HG03175 (cell line): Measurements from ENCODE around the gene NMBR.
"Not testable (repeated sequence)": the region's sequence is repeated elsewhere in the genome, so short reads cannot be mapped to it uniquely, and the experiment has no call there.

ENCODE experiments used
- ATAC-seq: cut with Tn5 transposase; IDR thresholded peaks from one replicate; pipeline ENCODE4 v1.9.1; 2021; ENCODE audit warnings: mild to moderate bottlenecking, moderate library complexity; ENCODE audit not compliant: unreplicated experiment

The NMBR gene

DNA sequence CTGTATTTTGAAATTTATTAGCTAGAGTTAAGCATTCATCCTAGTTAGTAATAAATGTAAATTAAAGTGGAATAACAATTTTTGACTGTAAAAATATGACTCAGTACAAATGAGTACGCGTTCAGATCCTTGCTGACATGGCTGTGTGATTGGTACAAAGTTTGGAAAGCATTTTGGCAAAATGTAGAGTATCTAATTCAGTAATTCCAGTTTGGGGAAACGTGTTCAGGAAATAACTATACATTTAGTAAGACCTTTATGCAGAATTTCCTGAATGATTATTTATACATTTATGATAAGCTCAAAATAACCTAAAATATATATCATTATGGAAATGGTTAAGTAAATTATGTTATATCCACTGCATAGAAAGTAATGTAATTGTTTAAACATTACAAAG is 8.2 kb upstream of the NMBR start:
- no peak for ATAC-seq

DNA sequence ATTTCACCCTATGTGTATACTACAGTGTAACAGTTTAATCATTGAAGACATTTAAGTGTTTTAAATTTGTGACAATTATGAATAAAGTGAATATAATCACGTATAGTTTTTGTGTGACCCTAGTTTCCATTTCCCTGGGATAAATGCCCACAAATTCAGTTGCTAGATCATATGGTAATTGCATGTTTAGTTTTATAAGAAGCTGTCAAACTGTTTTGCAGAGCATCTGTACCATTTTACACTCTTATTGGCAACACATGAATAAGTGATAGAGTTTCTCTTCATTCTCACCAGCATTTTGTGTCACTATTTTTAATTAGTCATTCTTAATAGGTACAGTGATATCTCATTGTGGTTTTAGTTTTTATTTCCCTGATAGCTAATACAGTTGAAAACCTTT is 7.4 kb upstream of the NMBR start:
- no peak for ATAC-seq

DNA sequence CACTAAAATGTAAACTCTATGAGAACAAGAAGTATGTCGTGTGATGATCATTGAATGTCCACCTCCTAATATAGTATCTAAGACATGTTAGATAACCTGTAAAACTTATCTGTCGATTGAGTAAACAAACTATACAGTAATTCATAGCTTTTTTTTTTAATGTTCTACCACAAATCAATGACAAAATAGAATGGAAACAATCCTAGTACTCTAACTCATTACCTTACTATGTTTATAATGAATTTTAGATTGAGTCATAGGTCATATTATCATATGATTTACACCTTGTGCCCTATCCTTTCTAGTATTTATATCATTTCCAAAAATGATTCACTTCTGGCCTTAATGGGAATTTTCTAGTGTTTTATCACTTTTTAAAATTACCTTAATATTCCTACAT is 6.3 kb upstream of the NMBR start:
- ATAC-seq, result no peak

DNA sequence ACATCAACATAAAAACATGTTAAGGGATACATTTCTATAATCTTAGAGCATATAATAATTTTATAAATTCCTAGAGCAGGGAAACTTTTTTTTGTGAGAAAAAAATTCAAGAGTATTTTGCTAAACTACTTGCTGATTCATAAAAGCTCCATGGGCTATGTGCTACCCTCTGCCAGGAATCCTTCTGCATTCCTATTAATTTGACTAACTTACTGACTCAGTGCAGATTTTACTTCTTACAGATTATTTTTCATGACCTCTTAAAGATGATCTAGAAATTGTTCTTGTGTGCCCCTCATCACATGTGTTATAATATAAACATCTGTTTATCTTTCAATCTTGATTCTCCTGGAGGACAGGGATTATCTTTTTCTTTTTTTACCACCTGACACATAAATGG is 5.8 kb upstream of the NMBR start:
- ATAC-seq, result no peak

DNA sequence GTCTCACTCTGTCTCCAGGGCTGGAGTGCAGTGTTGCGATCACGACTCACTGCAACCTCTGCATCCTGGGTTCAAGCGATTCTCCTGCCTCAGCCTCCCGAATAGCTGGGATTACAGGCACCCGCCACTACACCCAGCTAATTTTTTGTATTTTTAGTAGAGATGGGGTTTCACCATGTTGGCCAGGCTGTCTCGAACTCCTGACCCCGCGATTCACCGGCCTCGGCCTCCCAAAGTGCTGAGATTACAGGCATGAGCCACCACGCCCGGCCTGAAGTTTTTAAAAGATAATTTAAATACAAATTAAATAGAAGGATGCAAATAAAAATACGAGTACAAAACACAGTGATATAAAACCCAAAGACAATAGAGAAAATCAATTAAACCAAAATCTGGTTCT is 5.4 kb downstream of the NMBR start:
- not testable (repeated sequence) for ATAC-seq

DNA sequence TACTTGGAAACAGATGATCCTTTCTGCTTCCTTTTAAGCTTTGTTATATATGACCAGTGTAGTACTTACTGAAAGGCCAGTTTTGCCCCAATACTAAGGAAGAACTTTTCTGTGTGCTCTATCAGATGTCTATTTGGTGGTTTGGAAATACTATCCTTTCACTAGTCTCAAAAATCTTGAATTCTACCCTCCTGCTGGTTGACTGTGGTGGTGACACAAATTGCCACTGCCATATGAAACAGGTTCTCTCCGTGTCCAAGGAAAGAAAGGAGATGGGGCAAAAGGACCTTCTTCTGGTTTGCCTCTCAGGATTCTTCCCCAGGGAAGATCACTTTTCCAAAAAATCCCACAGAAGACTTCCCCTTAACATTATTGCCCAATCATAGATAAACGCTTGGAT is 8.0 kb downstream of the NMBR start:
- no peak for ATAC-seq

DNA sequence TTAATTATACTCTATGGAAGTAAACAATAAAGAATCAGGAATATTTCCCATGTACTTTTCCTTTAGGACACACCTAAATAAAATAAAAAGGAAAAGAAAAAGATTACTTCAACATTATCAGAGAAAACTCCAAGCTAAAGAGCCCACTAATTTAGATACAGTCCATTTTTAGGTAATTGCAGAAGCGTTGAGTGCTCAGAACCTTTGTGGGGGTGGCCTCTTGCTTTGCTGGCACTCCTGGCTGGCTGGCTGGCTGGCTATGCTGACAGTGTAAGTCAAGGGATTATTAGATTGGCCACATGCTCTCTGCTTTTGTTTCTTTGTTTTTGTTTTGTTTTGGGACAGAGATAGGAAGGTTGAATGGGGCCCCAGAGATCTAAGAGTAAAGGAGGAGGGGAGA is 14.3 kb downstream of the NMBR start, which contains the start of gene GJE1:
TSS of gene GJE1 (plus strand) at position 301 of the 400 bp plus-strand sequence. CDS start 234 bp downstream, outside the sequence.
- ATAC-seq, result no peak

DNA sequence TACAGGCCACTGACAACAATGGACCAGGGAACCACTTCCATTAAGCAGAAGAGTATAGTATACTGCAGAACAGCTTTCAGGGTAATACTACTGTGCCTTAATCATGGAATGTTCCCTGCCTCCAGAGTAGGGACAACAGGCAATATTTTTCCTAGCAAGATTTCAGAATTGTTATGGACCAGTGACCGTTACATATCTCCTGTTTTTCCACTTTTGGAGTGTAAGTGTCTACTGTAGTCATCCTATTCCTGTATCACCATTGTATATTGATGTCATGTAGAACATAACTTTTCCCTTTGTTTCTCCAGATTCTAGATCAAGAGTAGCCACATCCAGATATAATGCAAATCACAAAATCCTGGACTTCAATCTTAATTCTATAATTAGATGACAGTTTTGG is 16.1 kb downstream of the NMBR start:
- no peak for ATAC-seq

DNA sequence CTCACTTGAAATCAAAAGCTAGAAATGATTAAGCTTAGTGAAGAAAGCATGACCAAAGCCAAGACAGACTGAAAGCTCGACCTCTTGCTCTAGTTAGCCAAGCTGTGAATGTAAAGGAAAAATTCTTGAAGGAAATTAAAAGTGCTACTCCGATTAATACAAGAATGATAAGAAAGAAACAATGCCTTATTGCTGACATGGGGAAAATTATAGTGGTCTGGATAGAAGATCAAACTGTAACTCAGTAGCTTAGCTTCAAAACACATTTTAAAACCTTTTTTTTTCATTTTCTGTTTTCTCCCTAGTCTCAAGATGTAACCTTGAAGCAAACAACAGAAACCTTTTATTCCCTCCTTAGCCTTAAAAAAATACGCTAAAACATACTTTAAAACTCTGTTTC is 25.6 kb downstream of the NMBR start:
- no peak for ATAC-seq

DNA sequence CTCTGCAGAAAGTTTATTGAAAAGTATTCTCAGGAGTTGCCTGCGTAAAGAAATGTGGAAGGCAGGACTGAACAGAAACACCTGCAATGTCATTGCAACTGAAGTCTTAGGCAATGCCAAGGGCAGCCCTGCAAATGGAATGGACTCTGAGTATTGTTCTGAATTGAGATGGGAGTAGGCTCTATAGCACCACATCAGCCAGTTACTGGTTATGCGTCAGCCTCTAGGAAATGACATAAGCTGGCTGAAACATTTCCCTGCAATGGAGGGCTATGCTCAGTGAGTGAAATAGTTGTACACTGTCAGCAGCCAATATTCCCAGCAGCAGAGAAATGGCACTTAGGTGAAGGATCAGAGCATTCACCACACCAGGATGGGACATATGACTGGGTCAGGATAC is 28.0 kb downstream of the NMBR start:
- no peak for ATAC-seq

DNA sequence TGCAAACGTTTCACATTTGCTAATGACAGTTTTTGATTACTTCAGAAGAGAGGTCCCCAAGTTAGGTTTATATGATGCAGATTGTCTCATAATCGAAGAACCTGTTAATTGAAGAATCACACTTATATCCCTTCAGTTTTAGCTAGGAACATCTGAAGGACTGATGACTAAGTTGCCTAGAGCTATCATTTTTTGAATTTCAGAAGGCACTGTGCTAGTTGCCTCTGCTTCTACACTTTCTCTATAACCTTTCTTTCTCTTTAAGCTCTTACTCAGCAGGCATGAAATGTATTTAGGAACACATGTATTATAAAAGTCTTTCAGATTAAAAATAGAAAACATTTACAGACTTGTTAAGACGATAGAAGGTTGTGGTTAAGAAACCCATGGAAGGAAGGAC is 28.6 kb downstream of the NMBR start:
- no peak for ATAC-seq

DNA sequence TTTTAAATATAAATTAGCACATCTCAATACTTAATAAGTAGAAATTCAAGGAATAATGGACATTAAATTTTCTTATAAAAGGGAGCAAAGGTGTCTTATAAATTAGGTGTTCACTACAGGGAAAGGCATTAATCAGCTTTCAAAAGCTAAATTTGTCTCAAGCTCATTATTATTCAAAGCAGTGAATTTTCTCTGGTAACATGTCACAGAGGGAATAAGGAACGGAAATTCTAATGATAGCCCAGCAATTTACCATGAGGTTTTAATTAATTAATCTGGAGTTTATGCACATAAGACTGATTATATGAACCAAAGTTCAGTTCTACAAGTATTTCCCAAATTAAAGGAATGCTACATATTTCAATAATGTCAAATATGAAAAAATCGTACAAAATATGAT is 29.6 kb downstream of the NMBR start:
- ATAC-seq, result no peak

DNA sequence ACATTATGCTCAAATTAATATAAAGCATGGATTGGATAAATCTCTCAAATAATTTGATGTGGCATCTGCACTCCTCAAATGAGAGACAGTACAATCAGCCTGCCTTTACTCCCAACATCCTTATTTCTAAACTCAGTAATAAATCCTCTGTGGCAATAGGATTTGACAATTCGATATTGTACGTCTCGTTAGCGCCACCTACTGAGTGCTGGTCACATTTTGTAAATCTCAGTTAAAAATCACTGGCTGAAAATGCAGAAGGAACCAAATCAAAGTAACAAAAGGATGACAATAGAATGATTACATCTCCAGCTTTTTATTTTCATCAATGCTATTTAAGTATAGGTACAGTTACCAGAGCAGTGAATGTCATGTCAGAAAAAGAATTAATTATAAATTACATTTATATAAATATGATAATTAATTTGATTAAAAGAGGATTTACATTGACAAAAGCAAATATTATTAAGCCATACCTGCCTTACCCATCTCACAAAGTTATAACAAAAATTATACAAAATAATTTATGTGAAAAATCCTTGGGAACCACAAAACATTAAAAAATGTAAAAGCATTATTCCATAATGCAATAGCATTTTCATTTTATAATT is 34.4 kb downstream of the NMBR start:
- ATAC-seq, result peak; percentile 69

DNA sequence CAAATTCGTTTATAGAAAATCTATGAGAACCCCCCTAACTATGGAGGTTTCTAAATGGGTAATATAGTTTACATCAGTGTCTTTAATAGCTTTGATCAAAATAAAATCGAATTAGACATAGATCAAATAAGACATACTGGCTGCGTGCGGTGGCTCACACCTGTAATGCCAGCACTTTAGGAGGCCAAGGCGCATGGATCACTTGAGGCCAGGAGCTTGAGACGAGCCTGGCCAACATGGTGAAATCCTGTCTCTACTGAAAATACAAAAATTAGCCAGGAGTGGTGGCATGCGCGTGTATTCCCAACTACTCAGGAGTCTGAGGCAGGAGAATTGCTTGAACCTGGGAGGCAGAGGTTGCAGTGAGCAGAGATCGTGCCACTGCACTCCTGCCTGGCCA is 36.1 kb downstream of the NMBR start:
- not testable (repeated sequence) for ATAC-seq

DNA sequence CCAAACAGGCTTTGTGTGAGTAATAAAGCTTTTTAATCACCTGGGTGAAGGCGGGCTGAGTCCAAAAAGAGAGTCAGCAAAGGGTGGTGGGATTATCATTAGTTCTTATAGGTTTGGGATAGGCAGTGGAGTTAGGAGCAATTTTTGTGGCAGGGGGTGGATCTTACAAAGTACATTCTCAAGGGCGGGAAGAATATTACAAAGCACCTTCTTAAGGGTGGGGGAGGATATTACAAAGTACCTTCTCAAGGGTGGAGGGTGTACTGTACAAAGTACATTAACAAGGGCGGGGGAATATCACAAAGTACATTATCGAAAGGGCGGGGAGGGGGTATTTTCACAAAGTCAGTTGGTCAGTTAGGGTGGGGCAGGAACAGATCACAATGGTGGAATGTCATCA is 42.1 kb downstream of the NMBR start:
- not testable (repeated sequence) for ATAC-seq

DNA sequence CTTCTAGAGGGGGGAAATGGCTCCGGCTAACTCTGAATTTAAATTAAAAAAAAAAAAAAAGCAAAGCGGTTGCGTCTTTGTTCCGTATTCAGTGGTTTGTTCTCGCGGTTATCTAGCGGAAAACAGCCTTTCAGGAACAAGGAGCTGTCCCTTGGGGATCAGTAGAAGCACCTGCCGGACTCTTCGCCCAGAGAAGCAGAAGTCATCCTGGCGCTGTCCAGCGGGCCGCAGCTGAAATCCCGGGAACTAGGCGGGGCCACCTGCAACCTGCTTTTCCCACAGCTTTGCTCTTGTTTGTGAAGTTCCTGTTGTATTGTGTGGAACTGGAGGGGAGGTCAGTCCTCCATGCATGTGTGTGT is 58.1 kb downstream of the NMBR start:
- no peak for ATAC-seq

DNA sequence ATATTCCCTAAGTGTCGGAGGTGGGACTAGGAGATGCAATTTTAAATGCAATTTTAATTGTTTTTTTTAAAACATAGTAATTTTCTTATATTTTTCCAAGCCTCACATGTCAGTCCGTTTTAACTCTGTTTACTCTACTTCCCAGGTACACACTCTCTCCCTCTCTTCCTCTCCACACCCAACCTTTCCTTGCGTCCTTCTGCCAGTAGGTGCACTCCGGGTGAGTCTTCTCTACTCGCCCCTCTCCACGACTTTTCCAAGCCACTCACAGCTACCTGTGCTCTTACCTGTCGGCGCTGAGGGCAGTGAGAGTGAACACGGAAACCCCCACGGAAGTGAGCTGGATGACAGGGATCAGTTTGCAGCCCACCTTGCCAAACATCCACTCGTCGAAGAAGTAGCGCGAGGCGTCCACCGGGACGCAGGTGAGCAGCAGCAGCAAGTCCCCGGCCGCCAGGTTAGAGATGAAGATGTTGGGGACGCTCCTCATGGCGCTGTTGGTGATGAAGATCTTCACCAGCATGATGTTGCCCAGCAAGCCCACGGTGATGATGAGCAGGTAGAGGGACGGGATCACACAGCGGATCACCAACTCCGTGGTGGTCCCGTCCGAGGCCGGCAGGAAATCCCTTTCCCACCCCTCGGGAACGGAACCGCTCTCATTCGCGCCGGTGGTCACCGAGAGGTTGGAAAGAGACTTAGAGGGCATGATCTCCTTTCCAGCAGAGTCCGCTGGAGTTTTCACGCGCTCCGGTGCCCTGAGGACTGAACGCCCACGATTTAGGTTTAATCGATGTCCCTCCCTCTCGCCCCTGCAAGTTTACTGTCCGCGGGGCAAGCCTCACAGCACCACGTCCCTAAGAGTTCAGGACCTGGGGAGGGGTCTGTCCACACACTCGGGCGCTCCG is 58.7 kb downstream of the NMBR start:
- no peak for ATAC-seq

DNA sequence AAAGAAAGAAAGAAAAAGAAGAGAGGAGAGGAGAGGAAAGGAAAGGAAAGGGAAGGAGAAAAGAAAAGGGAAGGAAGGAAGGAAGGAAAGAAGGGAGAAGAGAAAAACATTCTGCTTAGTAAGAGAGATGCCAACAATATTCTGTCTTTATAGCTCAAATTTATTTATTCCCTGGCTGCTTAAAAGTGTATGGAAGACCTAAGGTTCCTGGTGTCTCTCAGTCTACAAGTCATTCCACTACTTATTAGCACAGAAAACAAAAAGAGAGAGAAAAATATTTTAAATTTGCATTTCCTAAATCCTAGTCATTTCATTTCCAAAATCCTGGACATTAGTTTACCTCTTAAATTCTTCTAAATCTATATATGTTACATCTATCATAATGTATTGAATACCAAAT is 67.8 kb downstream of the NMBR start:
- ATAC-seq, result no peak

DNA sequence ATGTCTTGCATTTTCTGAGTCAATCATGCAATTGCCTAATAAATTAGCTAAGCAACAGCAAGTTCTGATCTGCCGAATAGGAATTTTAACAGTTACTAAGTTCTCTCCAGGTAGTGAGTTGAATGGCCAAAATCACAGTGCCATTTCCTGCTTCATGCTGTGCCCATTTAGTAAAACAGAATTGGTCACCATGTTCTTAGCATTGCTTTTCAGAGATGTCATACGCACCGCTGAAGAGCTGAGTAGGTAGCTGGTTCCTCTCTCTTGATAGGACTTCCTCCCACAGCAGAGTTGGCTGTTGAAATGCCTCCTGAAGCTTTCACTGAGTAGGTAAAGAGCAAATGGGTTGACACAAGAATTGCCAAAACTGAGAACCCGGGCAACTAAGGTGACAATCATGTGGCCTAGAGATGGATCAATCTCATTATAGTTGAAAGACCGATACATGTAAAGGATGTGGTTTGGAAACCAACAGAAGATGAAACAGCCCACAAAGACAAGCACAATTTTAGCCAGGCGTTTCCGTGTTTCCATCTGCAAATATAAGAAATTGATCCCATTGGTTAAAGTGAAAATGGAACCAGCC is 71.3 kb downstream of the NMBR start:
- no peak for ATAC-seq

DNA sequence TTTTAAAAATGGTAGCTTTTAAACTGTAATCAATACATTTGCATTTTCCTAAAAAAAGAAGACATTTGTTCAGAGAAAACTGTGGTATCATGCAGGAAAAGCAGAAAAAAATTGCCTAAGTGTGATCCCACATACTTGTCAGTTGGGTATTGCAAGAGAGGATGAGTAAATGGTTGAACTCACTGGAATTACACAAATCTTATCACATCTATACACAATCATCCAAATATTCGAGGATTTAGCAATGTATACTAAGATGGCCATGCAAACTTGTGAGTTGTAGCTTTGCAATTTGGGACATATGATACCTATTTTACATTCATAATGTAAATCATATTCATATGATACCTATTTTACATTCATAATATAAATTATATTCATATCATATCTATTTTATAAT is 72.4 kb downstream of the NMBR start:
- ATAC-seq, result no peak

DNA sequence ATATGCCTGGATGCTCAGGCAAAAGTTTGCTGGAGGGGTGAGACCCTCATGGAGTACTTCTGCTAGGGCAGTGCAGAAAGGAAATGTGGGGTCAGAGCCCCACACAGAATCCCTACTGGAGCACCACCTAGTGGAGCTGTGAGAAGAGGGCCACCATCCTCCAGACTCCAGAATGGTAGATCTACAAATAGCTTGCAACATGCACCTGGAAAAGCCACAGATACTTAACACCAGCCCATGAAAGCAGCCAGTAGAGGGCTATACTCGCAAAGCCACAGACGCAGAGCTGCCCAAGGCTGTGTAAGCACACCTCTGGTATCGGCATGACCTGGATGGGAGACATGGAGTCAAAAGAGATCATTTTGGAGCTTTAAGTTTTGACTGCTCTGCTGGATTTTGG is 74.9 kb downstream of the NMBR start:
- ATAC-seq, result no peak

DNA sequence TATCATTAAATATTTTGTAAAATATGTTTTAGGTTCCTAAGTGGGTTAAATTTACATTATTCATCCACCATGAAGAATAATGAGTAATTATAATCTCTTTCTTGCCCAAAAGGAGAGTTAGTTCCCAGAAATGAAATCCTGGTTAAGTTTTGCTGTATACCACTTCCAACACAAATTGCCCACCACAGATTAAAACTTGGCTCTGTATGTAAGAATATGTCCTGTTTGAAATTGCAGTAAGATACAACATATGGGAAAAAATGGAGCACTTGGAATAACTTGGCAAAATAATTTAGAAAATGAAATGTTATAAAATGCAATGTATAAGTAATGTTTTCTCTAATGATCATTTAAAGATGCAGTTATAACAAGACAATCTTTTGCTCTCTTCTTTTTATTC is 78.5 kb downstream of the NMBR start:
- no peak for ATAC-seq
